Osteoblast (primary cell): ENCODE results near the gene WDTC1. TPM values are rescaled to one million over a fixed set of nuclear protein-coding genes. Genes with fewer than 3 reads are reported as not detected.
A peak's percentile ranks its signal among the peaks of the same experiment; 100 is the strongest.
"Not testable (repeated sequence)": the region's sequence is repeated elsewhere in the genome, so short reads cannot be mapped to it uniquely, and the experiment has no call there.

Experiments used
- DNase-seq: peaks from one replicate; pipeline ENCODE4 v3.0.0; 2011; ENCODE audit warnings: low spot score, mixed read lengths; ENCODE audit not compliant: insufficient read length; ENCODE audit errors: missing footprints
- H2AFZ ChIP-seq: 2 replicates; pipeline ENCODE4 v1.6.0; 2011; ENCODE audit warnings: mild to moderate bottlenecking, low read length
- H3K27ac ChIP-seq: 2 replicates; pipeline ENCODE4 v1.5.1; 2011; ENCODE audit warnings: mild to moderate bottlenecking, low read depth, low read length, moderate library complexity
- H3K27me3 ChIP-seq: 2 replicates; pipeline ENCODE4 v1.6.0; 2012; ENCODE audit warnings: mild to moderate bottlenecking, control low read depth, inconsistent platforms, low read length, moderate library complexity; ENCODE audit not compliant: insufficient read depth
- H3K36me3 ChIP-seq: 2 replicates; pipeline ENCODE4 v1.5.1; 2011; ENCODE audit warnings: mild to moderate bottlenecking, low read length, control low read depth, moderate library complexity; ENCODE audit not compliant: insufficient read depth
- H3K4me1 ChIP-seq: 2 replicates; pipeline ENCODE4 v1.5.1; 2011; ENCODE audit warnings: mild to moderate bottlenecking, low read length, control low read depth, moderate library complexity; ENCODE audit not compliant: insufficient read depth
- H3K4me2 ChIP-seq: 2 replicates; pipeline ENCODE4 v1.6.0; 2011; ENCODE audit warnings: mild to moderate bottlenecking, low read length; ENCODE audit not compliant: insufficient read depth
- H3K4me3 ChIP-seq: fragments of 200-600 bp; sonication (generic); 3 replicates; pipeline ENCODE4 v1.5.1; 2012; ENCODE audit warnings: mild to moderate bottlenecking, low read length, inconsistent platforms; ENCODE audit not compliant: insufficient read depth
- H3K79me2 ChIP-seq: 2 replicates; pipeline ENCODE4 v1.6.0; 2012; ENCODE audit warnings: mild to moderate bottlenecking, low read length, control low read depth, inconsistent platforms; ENCODE audit not compliant: insufficient read depth
- H3K9me3 ChIP-seq: 2 replicates; pipeline ENCODE4 v1.5.1; 2011; ENCODE audit warnings: low read depth, low read length, control low read depth
- H4K20me1 ChIP-seq: 2 replicates; pipeline ENCODE4 v1.6.0; 2012; ENCODE audit warnings: mild to moderate bottlenecking, low read length, control low read depth; ENCODE audit not compliant: insufficient read depth
- CTCF ChIP-seq: IDR thresholded peaks from 2 replicates; pipeline ENCODE4 v1.5.1; 2011; ENCODE audit warnings: mild to moderate bottlenecking, low read depth, low read length, moderate library complexity; ENCODE audit errors: extremely low read depth
- total RNA-seq: library from RNA; depleted of rRNA; stranded (reverse); fragments of >200 nt; gene quantifications from 2 replicates; pipeline ENCODE4 v1.2.3, GENCODE V29; 2012

Gene WDTC1
- total RNA-seq, 1 donor: 34.4 TPM

GRCh38 chr1:27201295-27201694 is 33.1 kb upstream of the WDTC1 start:
- no peak for TF ChIP-seq CTCF

GRCh38 chr1:27203946-27204345 is 30.5 kb upstream of the WDTC1 start:
- Histone ChIP-seq H4K20me1 (no peaks in the 10 kb centered on the region), H3K79me2 (no peaks in the 10 kb centered on the region), H3K36me3 (no peaks in the 10 kb centered on the region), H2AFZ (peak overlapping the region; percentile 49), H3K27me3 (no peaks in the 10 kb centered on the region), H3K4me3 (no peak overlapping the region), H3K4me2 (no peak overlapping the region), H3K9me3 (no peaks in the 10 kb centered on the region), H3K27ac (no peak overlapping the region), H3K4me1 (no peaks in the 10 kb centered on the region)
- DNase-seq: no peak
- no peak for TF ChIP-seq CTCF

More at GRCh38 chr1:27201295-27201694, 33.1 kb upstream of the WDTC1 start:
- no peak for DNase-seq
- Histone ChIP-seq H4K20me1 (no peaks in the 10 kb centered on the region), H3K4me2 (no peak overlapping the region), H3K4me3 (no peak overlapping the region), H2AFZ (no peak overlapping the region), H3K36me3 (no peaks in the 10 kb centered on the region), H3K4me1 (no peaks in the 10 kb centered on the region), H3K9me3 (no peaks in the 10 kb centered on the region), H3K27me3 (no peaks in the 10 kb centered on the region), H3K27ac (no peak overlapping the region), H3K79me2 (no peaks in the 10 kb centered on the region)

- not testable (repeated sequence) for H3K27ac ChIP-seq, H3K4me2 ChIP-seq, H3K4me3 ChIP-seq, H3K9me3 ChIP-seq, H3K79me2 ChIP-seq, H4K20me1 ChIP-seq, DNase-seq, H3K27me3 ChIP-seq, H3K4me1 ChIP-seq, H2AFZ ChIP-seq, H3K36me3 ChIP-seq
Measured at GRCh38 chr1:27207238-27207637, 27.2 kb upstream of the WDTC1 start.

GRCh38 chr1:27208143-27208850 is 26.1 kb upstream of the WDTC1 start:
- H4K20me1 ChIP-seq, H3K27ac ChIP-seq, DNase-seq, H3K36me3 ChIP-seq, H3K4me2 ChIP-seq, H3K79me2 ChIP-seq, H3K4me3 ChIP-seq, H3K9me3 ChIP-seq, H2AFZ ChIP-seq, H3K27me3 ChIP-seq, H3K4me1 ChIP-seq: not testable (repeated sequence)

GRCh38 chr1:27216466-27216865 is 18.0 kb upstream of the WDTC1 start:
- Histone ChIP-seq H3K79me2 (no peaks in the 10 kb centered on the region), H3K27me3 (peaks cover 6% of the 10 kb centered on the region), H2AFZ (no peak overlapping the region), H3K27ac (no peak overlapping the region), H3K4me3 (no peak overlapping the region), H3K36me3 (no peaks in the 10 kb centered on the region), H3K9me3 (no peaks in the 10 kb centered on the region), H4K20me1 (no peaks in the 10 kb centered on the region), H3K4me1 (no peaks in the 10 kb centered on the region), H3K4me2 (no peak overlapping the region)
- DNase-seq: no peak
- no peak for TF ChIP-seq CTCF
